ENCODE data around the gene CFH. TPM values are rescaled to one million over a fixed set of nuclear protein-coding genes. Genes with fewer than 3 reads are reported as not detected.

CFH gene
- total RNA-seq, 3 donors from 2014 or later (not counting 1 experiment from before 2014, with no cell fraction given), result 0.88 to 2.8 (median 2.7) TPM

DNA sequence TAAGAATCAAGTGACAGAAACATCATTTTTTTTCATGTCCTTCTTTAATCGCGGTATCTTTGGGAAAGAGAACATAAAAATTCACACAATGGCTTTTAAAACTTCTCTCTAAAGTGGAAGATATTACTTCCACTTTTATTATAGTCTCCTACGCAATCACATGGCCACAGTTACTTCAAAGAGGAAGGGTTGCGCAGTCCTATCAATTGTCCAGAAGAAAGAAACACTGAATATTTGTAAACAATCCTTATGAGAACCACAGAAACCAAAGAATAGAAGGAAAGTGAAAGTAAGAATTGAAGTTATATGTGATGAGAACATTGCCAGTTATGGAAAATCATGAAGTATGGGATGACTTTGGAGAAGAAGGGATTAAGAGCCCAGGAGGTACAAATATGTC lies 32.6 kb downstream of the CFH start:
- TF ChIP-seq, protein P1, sequence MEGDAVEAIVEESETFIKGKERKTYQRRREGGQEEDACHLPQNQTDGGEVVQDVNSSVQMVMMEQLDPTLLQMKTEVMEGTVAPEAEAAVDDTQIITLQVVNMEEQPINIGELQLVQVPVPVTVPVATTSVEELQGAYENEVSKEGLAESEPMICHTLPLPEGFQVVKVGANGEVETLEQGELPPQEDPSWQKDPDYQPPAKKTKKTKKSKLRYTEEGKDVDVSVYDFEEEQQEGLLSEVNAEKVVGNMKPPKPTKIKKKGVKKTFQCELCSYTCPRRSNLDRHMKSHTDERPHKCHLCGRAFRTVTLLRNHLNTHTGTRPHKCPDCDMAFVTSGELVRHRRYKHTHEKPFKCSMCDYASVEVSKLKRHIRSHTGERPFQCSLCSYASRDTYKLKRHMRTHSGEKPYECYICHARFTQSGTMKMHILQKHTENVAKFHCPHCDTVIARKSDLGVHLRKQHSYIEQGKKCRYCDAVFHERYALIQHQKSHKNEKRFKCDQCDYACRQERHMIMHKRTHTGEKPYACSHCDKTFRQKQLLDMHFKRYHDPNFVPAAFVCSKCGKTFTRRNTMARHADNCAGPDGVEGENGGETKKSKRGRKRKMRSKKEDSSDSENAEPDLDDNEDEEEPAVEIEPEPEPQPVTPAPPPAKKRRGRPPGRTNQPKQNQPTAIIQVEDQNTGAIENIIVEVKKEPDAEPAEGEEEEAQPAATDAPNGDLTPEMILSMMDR (IDR thresholded peaks at IDR 0.05), result no peak
- H3K36me3 ChIP-seq (ENCODE audit: control insufficient read depth, insufficient read depth, low read length), result no peaks in the 10 kb centered on the region
- DNase-seq, result no peak
- H3K4me1 Mint-ChIP-seq, result no peaks in the 10 kb centered on the region
- no peak for ATAC-seq
- no peaks in the 10 kb centered on the region for H3K27me3 ChIP-seq (ENCODE audit: control insufficient read depth, insufficient read depth, low read length)
- H3K36me3 Mint-ChIP-seq, result no peaks in the 10 kb centered on the region
- H3K9me3 Mint-ChIP-seq, result peaks cover 0 to 7% of the 10 kb centered on the region in 2 donors
- H3K4me3 Mint-ChIP-seq, result no peak overlapping the region
- no peaks in the 10 kb centered on the region for H3K9me3 ChIP-seq (ENCODE audit: control insufficient read depth, insufficient read depth, low read length)
- H3K27ac ChIP-seq (ENCODE audit: low read length), result no peak overlapping the region
- no peak overlapping the region for H3K4me3 ChIP-seq (ENCODE audit: low read length)
- H3K27ac Mint-ChIP-seq, result no peak overlapping the region
- intact Hi-C loops (cut with micrococcal nuclease), result no loop called here
- H3K27me3 Mint-ChIP-seq (ENCODE audit: low read depth in 2 of 2), result no peaks in the 10 kb centered on the region
- 83% methylated on average over 2 of the region's 4 CpGs for WGBS (ENCODE audit: insufficient coverage)
- no peaks in the 10 kb centered on the region for H3K4me1 ChIP-seq (ENCODE audit: control insufficient read depth, insufficient read depth, low read length)

DNA sequence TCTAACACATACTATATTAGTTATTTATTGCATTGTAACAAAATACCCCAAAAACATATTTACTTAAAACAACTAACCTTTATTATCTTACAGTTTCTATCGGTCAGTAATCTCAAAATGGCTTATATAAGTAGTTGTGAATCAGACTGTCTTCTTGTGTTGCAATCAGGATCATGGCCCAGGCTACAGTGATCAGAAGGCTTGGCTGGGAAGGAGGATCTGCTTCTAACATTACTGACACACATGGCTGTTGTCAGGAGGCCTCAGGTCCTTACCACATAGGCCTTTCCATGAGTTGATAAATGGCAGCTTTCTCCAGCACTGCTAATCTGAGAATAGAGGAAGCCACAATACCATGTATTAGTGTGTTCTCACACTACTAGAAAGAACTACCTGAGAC lies 33.7 kb downstream of the CFH start:
- H3K27me3 ChIP-seq (ENCODE audit: control insufficient read depth, insufficient read depth, low read length), result no peaks in the 10 kb centered on the region
- TF ChIP-seq, protein P1 (IDR thresholded peaks at IDR 0.05), result no peak
- no peaks in the 10 kb centered on the region for H3K9me3 ChIP-seq (ENCODE audit: control insufficient read depth, insufficient read depth, low read length)
- DNase-seq (no peak), ATAC-seq (no peak)
- no peak overlapping the region for H3K4me3 ChIP-seq (ENCODE audit: low read length)
- no peak overlapping the region for H3K27ac ChIP-seq (ENCODE audit: low read length)
- H3K36me3 ChIP-seq (ENCODE audit: control insufficient read depth, insufficient read depth, low read length), result no peaks in the 10 kb centered on the region
- H3K4me1 Mint-ChIP-seq, result no peaks in the 10 kb centered on the region
- no peaks in the 10 kb centered on the region for H3K27me3 Mint-ChIP-seq (ENCODE audit: low read depth in 2 of 2)
- no peak overlapping the region for H3K4me3 Mint-ChIP-seq
- WGBS (ENCODE audit: insufficient coverage), result no CpG with 5 or more reads among the region's 1 CpG
- no peaks in the 10 kb centered on the region for H3K4me1 ChIP-seq (ENCODE audit: control insufficient read depth, insufficient read depth, low read length)
- no peaks in the 10 kb centered on the region for H3K36me3 Mint-ChIP-seq
- H3K27ac Mint-ChIP-seq, result no peak overlapping the region
- H3K9me3 Mint-ChIP-seq, result peaks cover 0 to 9% of the 10 kb centered on the region in 2 donors
- intact Hi-C loops (cut with micrococcal nuclease), result no loop called here

DNA sequence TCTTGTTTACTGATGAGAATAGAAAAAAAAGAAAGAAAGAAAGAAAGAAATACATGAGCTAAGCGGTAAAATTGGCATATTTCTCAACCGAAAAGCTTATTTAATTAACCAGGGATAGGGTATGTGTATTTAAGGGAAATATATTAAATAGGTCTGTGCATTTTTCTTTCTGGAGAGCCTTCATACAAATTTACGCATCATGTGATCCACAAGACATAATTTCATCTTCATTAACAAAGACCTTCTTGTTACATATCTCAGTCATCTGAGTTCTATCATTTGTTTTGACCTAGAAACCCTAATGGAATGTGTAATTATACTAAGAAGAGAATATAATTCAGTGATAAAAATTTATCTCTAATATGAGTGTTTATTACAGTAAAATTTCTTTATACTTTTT lies 37.2 kb downstream of the CFH start:
- Histone ChIP-seq H3K4me1 (ENCODE audit: control insufficient read depth, insufficient read depth, low read length) (no peaks in the 10 kb centered on the region), H3K27me3 (ENCODE audit: control insufficient read depth, insufficient read depth, low read length) (no peaks in the 10 kb centered on the region), H3K9me3 (ENCODE audit: control insufficient read depth, insufficient read depth, low read length) (no peaks in the 10 kb centered on the region), H3K27ac (ENCODE audit: low read length) (no peak overlapping the region), H3K4me3 (ENCODE audit: low read length) (no peak overlapping the region), H3K36me3 (ENCODE audit: control insufficient read depth, insufficient read depth, low read length) (no peaks in the 10 kb centered on the region)
- Mint-ChIP-seq H3K27ac (no peak overlapping the region), H3K4me3 (no peak overlapping the region), H3K9me3 (peaks cover 5% of the 10 kb centered on the region in 2 donors), H3K4me1 (no peaks in the 10 kb centered on the region), H3K36me3 (no peaks in the 10 kb centered on the region), H3K27me3 (ENCODE audit: low read depth in 2 of 2) (no peaks in the 10 kb centered on the region)
- WGBS (ENCODE audit: insufficient coverage), result 95% methylated on average over 2 of the region's 3 CpGs
- intact Hi-C loops (cut with micrococcal nuclease), result no loop called here
- ATAC-seq, result no peak
- no peak for DNase-seq
- TF ChIP-seq, protein P1 (IDR thresholded peaks at IDR 0.05), result no peak

DNA sequence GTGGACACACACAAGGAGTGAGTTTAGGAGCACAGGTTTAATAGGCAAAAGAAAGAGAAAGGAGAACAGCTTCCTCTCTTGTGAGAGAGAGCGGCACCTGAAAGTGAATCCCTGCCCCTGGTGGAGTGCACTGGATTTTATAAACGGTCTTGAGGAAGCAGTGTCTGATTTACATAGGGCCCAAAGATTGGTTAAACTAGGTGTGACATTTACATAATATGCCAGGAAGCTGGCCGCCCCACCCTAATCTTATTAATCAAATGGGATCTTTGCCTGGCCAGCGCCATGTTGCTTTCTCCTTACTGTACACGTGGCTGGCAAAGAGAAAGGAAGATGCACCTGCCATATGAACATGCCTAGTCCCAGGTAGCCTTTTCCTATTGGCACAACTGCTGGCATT lies 38.7 kb downstream of the CFH start:
- 93% methylated on average over 5 of the region's 5 CpGs for WGBS (ENCODE audit: insufficient coverage)
- DNase-seq (no peak), ATAC-seq (no peak)
- H3K9me3 Mint-ChIP-seq, result peaks cover 7 to 9% of the 10 kb centered on the region in 2 donors
- Histone ChIP-seq H3K36me3 (ENCODE audit: control insufficient read depth, insufficient read depth, low read length) (no peaks in the 10 kb centered on the region), H3K4me1 (ENCODE audit: control insufficient read depth, insufficient read depth, low read length) (no peaks in the 10 kb centered on the region), H3K27ac (ENCODE audit: low read length) (no peak overlapping the region), H3K4me3 (ENCODE audit: low read length) (no peak overlapping the region), H3K27me3 (ENCODE audit: control insufficient read depth, insufficient read depth, low read length) (no peaks in the 10 kb centered on the region), H3K9me3 (ENCODE audit: control insufficient read depth, insufficient read depth, low read length) (no peaks in the 10 kb centered on the region)
- H3K27ac Mint-ChIP-seq, result no peak overlapping the region
- no peaks in the 10 kb centered on the region for H3K4me1 Mint-ChIP-seq
- H3K36me3 Mint-ChIP-seq, result no peaks in the 10 kb centered on the region
- H3K4me3 Mint-ChIP-seq, result no peak overlapping the region
- TF ChIP-seq, protein P1 (IDR thresholded peaks at IDR 0.05), result no peak
- intact Hi-C loops (cut with micrococcal nuclease), result no loop called here
- H3K27me3 Mint-ChIP-seq (ENCODE audit: low read depth in 2 of 2), result no peaks in the 10 kb centered on the region
